ENCODE data around the gene EXOC6B. TPM values are rescaled to one million over a fixed set of nuclear protein-coding genes. Genes with fewer than 3 reads are reported as not detected.

EXOC6B gene
- total and polyA plus RNA-seq, 2 of the 8 experiments (the other 6 are each of a cell fraction or from before 2014, with no cell fraction given), result 13.5 to 33.0 TPM

GRCh38 chr2:72527424-72527823 is 298.4 kb downstream of the EXOC6B start:
- Histone ChIP-seq H4K5ac (ENCODE audit: insufficient read length, low read depth, low read length) (no peak overlapping the region), H2BK20ac (ENCODE audit: low read length) (no peak overlapping the region), H2BK5ac (ENCODE audit: low read depth, low read length) (no peak overlapping the region), H3K18ac (ENCODE audit: extremely low read depth, low read length) (no peak overlapping the region), H3K79me2 (ENCODE audit: control insufficient read depth in 1 of 2, insufficient read depth in 2 of 2, low read length in 2 of 2) (no peaks in the 10 kb centered on the region), H3K27me3 (replicated peaks in 1 of 4; ENCODE audit: control insufficient read depth in 3 of 4, extremely low read depth in 1 of 4, insufficient read depth in 3 of 4, low read length in 3 of 4) (no peaks in the 10 kb centered on the region), H2BK120ac (replicated peaks; ENCODE audit: low read depth, low read length) (no peak overlapping the region), H3K4me2 (ENCODE audit: insufficient read depth in 1 of 2, low read depth in 2 of 2, low read length in 2 of 2) (no peak overlapping the region), H3K36me3 (ENCODE audit: control insufficient read depth in 2 of 4, insufficient read depth in 4 of 4, low read length in 3 of 4) (no peaks in the 10 kb centered on the region), H3K23ac (ENCODE audit: insufficient read length) (no peak overlapping the region), H4K91ac (replicated peaks; ENCODE audit: insufficient read length, low read length) (no peak overlapping the region), H4K20me1 (replicated peaks in 1 of 2; ENCODE audit: control insufficient read depth in 1 of 2, insufficient read depth in 2 of 2, low read length in 2 of 2) (no peaks in the 10 kb centered on the region), H4K8ac (ENCODE audit: extremely low read depth, insufficient read depth, low read length) (no peak overlapping the region), H3K79me1 (ENCODE audit: low read depth, low read length) (no peaks in the 10 kb centered on the region), H3K27ac (ENCODE audit: low read depth, low read length) (no peak overlapping the region), H2AFZ (ENCODE audit: low read length) (no peak overlapping the region), H3K4me3 (ENCODE audit: extremely low read depth in 1 of 4, insufficient read depth in 2 of 4, low read depth in 3 of 4, low read length in 4 of 4) (no peak overlapping the region), H2BK15ac (ENCODE audit: low read length) (no peak overlapping the region), H3K23me2 (ENCODE audit: low read depth, low read length) (no peaks in the 10 kb centered on the region), H2AK5ac (ENCODE audit: low read depth, low read length) (no peak overlapping the region), H3K9ac (replicated peaks in 1 of 4; ENCODE audit: extremely low read depth in 1 of 4, low read depth in 3 of 4, low read length in 3 of 4) (no peak overlapping the region), H3K4ac (replicated peaks; ENCODE audit: insufficient read length, low read depth, low read length) (no peak overlapping the region), H2BK12ac (ENCODE audit: low read depth, low read length) (no peak overlapping the region), H3K14ac (ENCODE audit: insufficient read length) (no peak overlapping the region), H3K4me1 (replicated peaks in 1 of 4; ENCODE audit: control insufficient read depth in 3 of 4, insufficient read depth in 4 of 4, low read length in 3 of 4) (no peaks in the 10 kb centered on the region; a peak in 1 of 7 replicates), H3K9me3 (ENCODE audit: insufficient read depth in 2 of 2, low read depth in 1 of 2, low read length in 1 of 2) (no peaks in the 10 kb centered on the region), H3K56ac (replicated peaks; ENCODE audit: insufficient read length, low read depth, low read length) (no peak overlapping the region)
- DNase-seq (ENCODE audit: low read depth in 1 of 2, low spot score in 2 of 2), result no peak
- TF ChIP-seq HDAC6 (IDR thresholded peaks at IDR 0.05; ENCODE audit: low read depth, low read length) (no peak), KDM4A (IDR thresholded peaks at IDR 0.05; ENCODE audit: low read depth, low read length, severe bottlenecking) (no peak), HDAC2 (IDR thresholded peaks at IDR 0.05; ENCODE audit: borderline replicate concordance in 1 of 2, low read depth in 2 of 2, low read length in 2 of 2) (no peak), CBX8 (IDR thresholded peaks at IDR 0.05; ENCODE audit: borderline replicate concordance, low read depth, low read length) (no peak), CTBP2 (IDR thresholded peaks at IDR 0.05; ENCODE audit: borderline replicate concordance, insufficient read depth, insufficient read length, low read length) (no peak), POLR2A (IDR thresholded peaks at IDR 0.05; ENCODE audit: control extremely low read depth in 1 of 2, low read depth in 2 of 2, low read length in 2 of 2) (no peak), EGR1 (IDR thresholded peaks at IDR 0.05; ENCODE audit: borderline replicate concordance, low read depth, low read length) (no peak), ATF3 (IDR thresholded peaks at IDR 0.05; ENCODE audit: insufficient read depth, low read depth, low read length) (no peak), MAFK (IDR thresholded peaks at IDR 0.05; ENCODE audit: low read depth, low read length) (no peak)
- TF ChIP-seq, protein P1, sequence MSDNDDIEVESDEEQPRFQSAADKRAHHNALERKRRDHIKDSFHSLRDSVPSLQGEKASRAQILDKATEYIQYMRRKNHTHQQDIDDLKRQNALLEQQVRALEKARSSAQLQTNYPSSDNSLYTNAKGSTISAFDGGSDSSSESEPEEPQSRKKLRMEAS (IDR thresholded peaks at IDR 0.05), result no peak
- FAIRE-seq, result no peak
- POLR2A ChIA-PET (ENCODE audit: partially characterized antibody), result no interaction called here
- WGBS, 2 experiments (ENCODE audit: extremely low coverage in 1 of 2, insufficient coverage in 1 of 2, insufficient read length in 1 of 2, insufficient replicate concordance in 2 of 2, low coverage in 1 of 2, low lambda C conversion rate in 2 of 2, missing lambda C conversion rate in 1 of 2), result 81% methylated on average over 1 of the region's 1 CpG; no CpG with 5 or more reads in 1 of the 2 experiments
- CTCF ChIA-PET (ENCODE audit: partially characterized antibody), result interaction anchor here (1.1 kb wide), 1 partner anchor 198 kb away, joined by 3 read pairs; no protein-coding TSS in a partner anchor
